Stomach (tissue), 9 donors: ENCODE data around the gene PUS1. TPM values are rescaled to one million over a fixed set of nuclear protein-coding genes. Genes with fewer than 3 reads are reported as not detected.
"Not testable (repeated sequence)": the region's sequence is repeated elsewhere in the genome, so short reads cannot be mapped to it uniquely, and the experiment has no call there.

Experiments
- DNase-seq, 2 donors: peaks; one replicate each; pipeline versions ENCODE4 v3.0.0 to v3.0.0-alpha.2; 2013 to 2019
- H3K27ac ChIP-seq, 5 donors: fragments of 200-600 bp in 4 of 5; sonication (generic) in 4 of 5; one replicate each; pipeline ENCODE4 v1.5.1; 2013 to 2019; ENCODE audit warnings: mild to moderate bottlenecking in 1 of 5, moderate library complexity in 1 of 5
- H3K27me3 ChIP-seq, 3 donors: fragments of 200-600 bp; sonication (generic); one replicate each; pipeline ENCODE4 v1.5.1; 2017 to 2019; ENCODE audit warnings: mixed run types in 1 of 3
- H3K36me3 ChIP-seq, 4 donors: fragments of 200-600 bp; sonication (generic); 1 replicate in 3 of 4; 2 replicates in 1 of 4; pipeline ENCODE4 v1.5.1; 2016 to 2019
- H3K4me1 ChIP-seq, 4 donors: fragments of 200-600 bp; sonication (generic); one replicate each; pipeline ENCODE4 v1.5.1; 2016 to 2019
- H3K4me3 ChIP-seq, 4 donors: fragments of 200-600 bp; sonication (generic) in 3 of 4; one replicate each; pipeline ENCODE4 v1.5.1; 2016 to 2019; ENCODE audit warnings: mild to moderate bottlenecking in 1 of 4
- H3K9me3 ChIP-seq, 4 donors: fragments of 200-600 bp; sonication (generic); one replicate each; pipeline ENCODE4 v1.5.1; 2016 to 2019
- CTCF ChIP-seq, 7 experiments: fragments of 450-650 bp in 4 of 7; fragments of 200-600 bp in 3 of 7; sonication (generic) in 3 of 7; IDR thresholded peaks; one replicate each; pipeline ENCODE4 v1.5.1; 2016 to 2019; ENCODE audit warnings: antibody characterized with exemption in 7 of 7, control low read depth in 2 of 7, mild to moderate bottlenecking in 1 of 7
- EP300 ChIP-seq: sonication (generic); formaldehyde crosslinking; IDR thresholded peaks from one replicate; pipeline ENCODE4 v1.6.1; 2017; ENCODE audit warnings: antibody characterized with exemption
- POLR2A ChIP-seq, 4 donors: fragments of 450-650 bp; IDR thresholded peaks; one replicate each; pipeline ENCODE4 v1.6.1; 2016; ENCODE audit warnings: antibody characterized with exemption in 4 of 4, control low read depth in 2 of 4, mild to moderate bottlenecking in 1 of 4, moderate library complexity in 1 of 4
- POLR2AphosphoS5 ChIP-seq, 3 donors: sonication (generic); formaldehyde crosslinking; IDR thresholded peaks; one replicate each; pipeline ENCODE4 v1.6.1; 2016; ENCODE audit warnings: antibody characterized with exemption in 3 of 3
- WGBS, 5 donors: extraction: QIAGEN DNeasy Blood & Tissue Kit in 3 of 5; methylation state at CpG; one replicate each; pipeline versions ENCODE4 v1.1.5 to v1.1.7; 2013 to 2018; 5-methylcytosine and 5-hydroxymethylcytosine counted together
- intact Hi-C: fragments of 100-400 bp; cut with DNase I; formaldehyde crosslinking; loops from one replicate; pipeline ENCODE4 v1.15.1; 2023; ENCODE audit warnings: low total_unique reads
- polyA plus RNA-seq, 3 donors: library from polyadenylated mRNA; stranded (reverse); fragments of 200-250 nt; gene quantifications; one replicate each; pipeline ENCODE4 v1.2.3, GENCODE V29; 2013
- total RNA-seq, 5 donors: library from RNA; depleted of rRNA; stranded (reverse); fragments of >200 nt; gene quantifications; one replicate each; pipeline versions ENCODE4 v1.1.0 to v1.2.3, GENCODE V29; 2014 to 2016
- donor health status: healthy with polysubstance abuse.
- donor health status: Bipolar disorder and iron deficiency.
- donor health status: healthy.

Gene PUS1
- total and polyA plus RNA-seq, 8 donors = 3.1 to 26.3 (median 12.5) TPM

DNA sequence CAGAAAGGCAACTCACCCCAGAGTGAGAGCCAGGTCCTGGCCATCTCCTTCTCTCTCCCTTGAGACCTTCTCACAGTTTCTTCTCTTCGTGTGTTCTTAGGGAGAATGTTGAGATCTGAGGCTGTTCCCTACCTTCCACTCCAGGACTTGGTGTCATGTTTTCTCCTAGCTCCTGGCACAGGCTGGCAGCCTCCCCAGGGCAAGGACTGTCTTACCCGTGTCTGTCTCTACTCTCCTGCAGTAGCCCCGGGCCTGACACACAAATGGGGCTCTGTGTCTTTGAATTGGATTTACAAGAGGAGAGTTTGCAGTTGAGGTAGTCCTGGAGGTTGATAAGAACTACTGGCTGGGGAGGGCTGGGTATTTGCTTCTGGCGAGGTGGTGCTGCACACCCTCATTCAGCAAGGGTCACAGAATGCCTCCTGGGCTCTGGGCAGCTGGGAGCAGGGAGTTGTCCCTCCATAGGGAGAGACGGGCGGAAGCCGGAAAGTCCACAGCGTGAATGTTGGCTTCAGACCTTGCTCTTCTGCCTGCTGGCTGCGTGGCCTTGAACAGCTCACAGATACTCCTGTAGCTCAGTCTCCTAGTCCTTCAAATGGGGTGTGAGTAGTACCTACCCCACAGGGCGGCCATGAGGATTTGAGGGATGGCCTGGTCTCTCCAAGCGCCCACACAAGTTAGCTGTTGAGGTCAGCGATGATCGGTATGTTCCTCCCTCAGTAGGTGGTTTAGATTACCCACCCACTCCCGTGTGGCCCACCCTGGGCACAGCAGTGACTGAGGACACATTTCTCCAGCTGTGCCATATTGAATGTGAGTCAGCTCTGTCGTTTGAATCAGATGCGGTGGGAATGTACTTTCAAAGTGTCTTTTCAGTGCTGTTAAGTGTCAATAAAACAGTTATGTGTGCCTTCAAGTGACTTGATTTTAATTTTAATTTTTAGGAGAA, 30.8 kb downstream of the PUS1 start:
- TF ChIP-seq CTCF (IDR thresholded peaks at IDR 0.05) (no peak), POLR2AphosphoS5 (IDR thresholded peaks at IDR 0.05) (no peak), POLR2A (IDR thresholded peaks at IDR 0.05) (no peak), EP300 (no peak)
- no peak for DNase-seq
- Histone ChIP-seq H3K9me3 (no peaks in the 10 kb centered on the region), H3K4me1 (peaks cover 17 to 82% (median 53%) of the 10 kb centered on the region in 4 donors), H3K27me3 (no peaks in the 10 kb centered on the region), H3K27ac (no peak overlapping the region), H3K36me3 (peaks cover 3 to 25% (median 20%) of the 10 kb centered on the region in 4 donors), H3K4me3 (no peak overlapping the region)
- 56 to 76% (median 62%) methylated on average over 15 to 16 of the region's 16 CpGs for WGBS, 5 donors
- intact Hi-C loops = no loop called here

GRCh38 chr12:131960590-131961325, 31.7 kb downstream of the PUS1 start:
- H3K27me3 ChIP-seq, H3K27ac ChIP-seq, H3K4me3 ChIP-seq, DNase-seq, intact Hi-C loops, H3K9me3 ChIP-seq: not testable (repeated sequence)
- Histone ChIP-seq H3K36me3 (peaks cover 3 to 25% (median 20%) of the 10 kb centered on the region in 4 donors), H3K4me1 (peaks cover 23 to 82% (median 52%) of the 10 kb centered on the region in 4 donors)
- 90 to 94% (median 93%) methylated on average over 11 to 19 of the region's 30 CpGs for WGBS, 5 donors

- Histone ChIP-seq H3K4me1 (peaks cover 19 to 82% (median 50%) of the 10 kb centered on the region in 4 donors), H3K36me3 (peaks cover 3 to 25% (median 20%) of the 10 kb centered on the region in 4 donors)
- H3K4me3 ChIP-seq, H3K9me3 ChIP-seq, H3K27ac ChIP-seq, intact Hi-C loops, H3K27me3 ChIP-seq, DNase-seq: not testable (repeated sequence)
- 73 to 100% (median 90%) methylated on average over 1 to 6 of the region's 20 CpGs; no CpG with 5 or more reads in 1 of the 5 donors for WGBS, 5 donors
Measured at GRCh38 chr12:131961328-131961727, 32.3 kb downstream of the PUS1 start.

GRCh38 chr12:131962069-131962468, 33.0 kb downstream of the PUS1 start:
- Histone ChIP-seq H3K27ac (no peak overlapping the region), H3K4me3 (no peak overlapping the region), H3K9me3 (no peaks in the 10 kb centered on the region), H3K36me3 (peaks cover 3 to 25% (median 20%) of the 10 kb centered on the region in 4 donors), H3K27me3 (no peaks in the 10 kb centered on the region), H3K4me1 (peaks cover 17 to 77% (median 47%) of the 10 kb centered on the region in 4 donors)
- intact Hi-C loops = no loop called here
- TF ChIP-seq POLR2A (IDR thresholded peaks at IDR 0.05) (no peak), POLR2AphosphoS5 (IDR thresholded peaks at IDR 0.05) (no peak), CTCF (IDR thresholded peaks at IDR 0.05) (no peak), EP300 (no peak)
- no peak for DNase-seq
- 81 to 90% (median 86%) methylated on average over 8 of the region's 8 CpGs for WGBS, 5 donors

DNA sequence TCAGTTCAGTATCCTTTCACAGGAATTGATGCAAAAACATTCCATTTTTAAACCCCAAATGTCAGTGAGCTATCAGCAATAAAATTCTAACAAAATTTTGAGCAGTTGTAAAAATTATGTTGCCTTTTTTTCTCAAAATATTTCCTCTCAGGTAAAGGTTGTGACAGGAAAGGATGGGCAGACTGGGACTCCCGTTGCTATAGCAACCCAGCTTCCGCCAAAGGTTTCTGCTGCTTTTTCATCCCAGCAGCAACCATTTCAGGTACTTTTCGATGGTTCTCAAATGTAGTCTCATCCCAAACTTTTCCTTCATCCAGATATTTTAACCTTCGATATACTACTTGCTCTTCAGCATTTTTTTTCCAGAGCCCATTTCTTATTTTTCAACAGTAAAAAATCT, 34.3 kb downstream of the PUS1 start:
- Histone ChIP-seq H3K4me1 (peaks cover 13 to 68% (median 36%) of the 10 kb centered on the region in 4 donors), H3K36me3 (peaks cover 3 to 25% (median 20%) of the 10 kb centered on the region in 4 donors), H3K27ac (no peak overlapping the region), H3K9me3 (no peaks in the 10 kb centered on the region), H3K4me3 (no peak overlapping the region), H3K27me3 (no peaks in the 10 kb centered on the region)
- no peak for TF ChIP-seq EP300
- TF ChIP-seq POLR2A (IDR thresholded peaks at IDR 0.05) = no peak
- TF ChIP-seq CTCF (IDR thresholded peaks at IDR 0.05) = no peak
- no peak for TF ChIP-seq POLR2AphosphoS5 (IDR thresholded peaks at IDR 0.05)
- no peak for DNase-seq
- WGBS, 5 donors = 81 to 91% (median 87%) methylated on average over 4 of the region's 4 CpGs
- intact Hi-C loops = no loop called here
